GM23338 (cell line): ENCODE measurements around the gene FGF19. TPM values are rescaled to one million over a fixed set of nuclear protein-coding genes. Genes with fewer than 3 reads are reported as not detected.

Experiments used
- ATAC-seq: fragments of 200-7000 bp; cut with Tn5 transposase; 3 replicates; pipeline ENCODE4 v1.9.1; 2020
- DNase-seq: peaks from one replicate; pipeline ENCODE4 v3.0.0-alpha.2; 2015; ENCODE audit warnings: low spot score
- H2AFZ ChIP-seq: fragments of 200-600 bp; sonication (generic); 2 replicates; pipeline ENCODE4 v1.8.0; 2016; ENCODE audit warnings: antibody characterized with exemption, mild to moderate bottlenecking, moderate library complexity
- H3F3A ChIP-seq: fragments of 200-600 bp; sonication (generic); replicated peaks from 2 replicates; pipeline ENCODE4 v1.8.0; 2017; ENCODE audit warnings: antibody characterized with exemption, mixed run types, low read depth
- H3K27ac ChIP-seq: fragments of 200-600 bp; sonication (generic); 2 replicates; pipeline ENCODE4 v1.6.1; 2016; ENCODE audit warnings: low read depth
- H3K27me3 ChIP-seq: fragments of 200-600 bp; sonication (generic); 2 replicates; pipeline ENCODE4 v1.8.0; 2016; ENCODE audit warnings: mild to moderate bottlenecking, mixed run types, moderate library complexity; ENCODE audit not compliant: insufficient read depth
- H3K36me3 ChIP-seq: fragments of 200-600 bp; sonication (generic); 2 replicates; pipeline ENCODE4 v1.8.0; 2016; ENCODE audit warnings: mild to moderate bottlenecking; ENCODE audit not compliant: insufficient read depth
- H3K4me1 ChIP-seq: fragments of 200-600 bp; sonication (generic); 2 replicates; pipeline ENCODE4 v1.8.0; 2016; ENCODE audit warnings: mild to moderate bottlenecking, moderate library complexity; ENCODE audit not compliant: insufficient read depth
- H3K4me2 ChIP-seq: fragments of 200-600 bp; sonication (generic); 2 replicates; pipeline ENCODE4 v1.7.1; 2017; ENCODE audit warnings: mixed run types
- H3K4me3 ChIP-seq: fragments of 200-600 bp; sonication (generic); 2 replicates; pipeline ENCODE4 v1.6.1; 2016; ENCODE audit warnings: mixed run types
- H3K79me2 ChIP-seq: fragments of 200-600 bp; sonication (generic); replicated peaks from 2 replicates; pipeline ENCODE4 v1.8.0; 2017; ENCODE audit warnings: mild to moderate bottlenecking; ENCODE audit not compliant: insufficient read depth
- H3K9me2 ChIP-seq: fragments of 200-600 bp; sonication (generic); 2 replicates; pipeline ENCODE4 v1.8.0; 2017; ENCODE audit not compliant: insufficient read depth
- H4K20me1 ChIP-seq: fragments of 200-600 bp; sonication (generic); replicated peaks from 2 replicates; pipeline ENCODE4 v1.8.0; 2017; ENCODE audit warnings: mild to moderate bottlenecking; ENCODE audit not compliant: insufficient read depth
- H3K27ac Mint-ChIP-seq: 2 replicates; pipeline ENCODE4 v1.8.0; 2020; ENCODE audit warnings: inconsistent platforms, mild to moderate bottlenecking, moderate library complexity, mixed read lengths
- H3K27me3 Mint-ChIP-seq: 3 replicates; pipeline ENCODE4 v1.8.0; 2022; ENCODE audit warnings: low read depth, mild to moderate bottlenecking, moderate library complexity, mixed read lengths, inconsistent platforms; ENCODE audit not compliant: insufficient read depth, poor library complexity
- H3K36me3 Mint-ChIP-seq: 3 replicates; pipeline ENCODE4 v1.8.0; 2021; ENCODE audit warnings: low read depth, mild to moderate bottlenecking, inconsistent platforms, moderate library complexity, mixed read lengths
- H3K4me1 Mint-ChIP-seq: 3 replicates; pipeline ENCODE4 v1.8.0; 2020; ENCODE audit warnings: mild to moderate bottlenecking, inconsistent platforms, mixed read lengths
- H3K4me3 Mint-ChIP-seq: 3 replicates; pipeline ENCODE4 v1.8.0; 2021; ENCODE audit warnings: moderate library complexity, mild to moderate bottlenecking, inconsistent platforms, mixed read lengths
- H3K9me3 Mint-ChIP-seq: 3 replicates; pipeline ENCODE4 v1.8.0; 2020; ENCODE audit warnings: moderate library complexity, mild to moderate bottlenecking, inconsistent platforms, mixed read lengths
- EZH2phosphoT487 ChIP-seq: fragments of 200-600 bp; sonication (generic); IDR thresholded peaks from one replicate; pipeline ENCODE4 v1.8.1; 2018; ENCODE audit warnings: antibody characterized with exemption; ENCODE audit not compliant: unreplicated experiment
- JUNB ChIP-seq: IDR thresholded peaks from one replicate; pipeline ENCODE4 v1.6.1; 2016; ENCODE audit warnings: antibody characterized with exemption; ENCODE audit not compliant: unreplicated experiment
- POLR2AphosphoS5 ChIP-seq: IDR thresholded peaks from 2 replicates; pipeline ENCODE4 v1.6.1; 2016; ENCODE audit warnings: antibody characterized with exemption, low read depth
- ZNF331 ChIP-seq: fragments of 250-450 bp; sonication (Bioruptor Pico); IDR thresholded peaks from 2 replicates; pipeline ENCODE4 v1.5.0; 2020; ENCODE audit warnings: low read depth, mild to moderate bottlenecking, moderate library complexity
- long read RNA-seq: library from polyadenylated mRNA; unstranded; transcript quantifications from one replicate; pipeline ENCODE4 v2.0.0, GENCODE V29; 2020; ENCODE audit not compliant: unreplicated experiment
- polyA plus RNA-seq: library from polyadenylated mRNA; unstranded; fragments of >200 nt; fragmentation: Nextera tagmentation; extraction: Ambion mirVana; gene quantifications from 2 replicates; pipeline ENCODE4 v1.2.1, GENCODE V29; 2016
- total RNA-seq: library from RNA; depleted of rRNA; stranded (reverse); fragments of >200 nt; shearing (Covaris generic); gene quantifications from 2 replicates; pipeline ENCODE4 v1.2.3, GENCODE V29; 2014; rRNA removed
- TF ChIP-seq, protein P1 (sequence below): fragments of 250-450 bp; sonication (Bioruptor Pico); IDR thresholded peaks from 2 replicates; pipeline ENCODE4 v1.5.0; 2020; ENCODE audit warnings: mild to moderate bottlenecking, moderate library complexity
- TF ChIP-seq, protein P2 (sequence below), 2 experiments: fragments of 200-600 bp in 1 of 2; sonication (generic) in 1 of 2; conservative IDR thresholded peaks; 2 replicates each; pipeline versions ENCODE4 v1.5.1 to v1.6.1; 2016 to 2017; ENCODE audit warnings: antibody characterized with exemption in 2 of 2, low read depth in 2 of 2, mild to moderate bottlenecking in 2 of 2, moderate library complexity in 1 of 2
- TF ChIP-seq, protein P3 (sequence below): IDR thresholded peaks from one replicate; pipeline ENCODE4 v1.6.1; 2018; ENCODE audit warnings: antibody characterized with exemption; ENCODE audit not compliant: unreplicated experiment

Gene FGF19, protein sequence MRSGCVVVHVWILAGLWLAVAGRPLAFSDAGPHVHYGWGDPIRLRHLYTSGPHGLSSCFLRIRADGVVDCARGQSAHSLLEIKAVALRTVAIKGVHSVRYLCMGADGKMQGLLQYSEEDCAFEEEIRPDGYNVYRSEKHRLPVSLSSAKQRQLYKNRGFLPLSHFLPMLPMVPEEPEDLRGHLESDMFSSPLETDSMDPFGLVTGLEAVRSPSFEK
- total RNA-seq = 27.4 and 36.1 TPM in 2 replicates
- 21.7 and 22.3 TPM in 2 replicates for polyA plus RNA-seq
- long read RNA-seq, transcript FGF19-201 (3 exons, 2,447 nt) = major isoform, 18 of 24 reads
- long read RNA-seq, partial matches to known transcripts = 3 of 24 reads
- long read RNA-seq, other reads (novel, unspliced or antisense) = 3 of 24 reads

DNA sequence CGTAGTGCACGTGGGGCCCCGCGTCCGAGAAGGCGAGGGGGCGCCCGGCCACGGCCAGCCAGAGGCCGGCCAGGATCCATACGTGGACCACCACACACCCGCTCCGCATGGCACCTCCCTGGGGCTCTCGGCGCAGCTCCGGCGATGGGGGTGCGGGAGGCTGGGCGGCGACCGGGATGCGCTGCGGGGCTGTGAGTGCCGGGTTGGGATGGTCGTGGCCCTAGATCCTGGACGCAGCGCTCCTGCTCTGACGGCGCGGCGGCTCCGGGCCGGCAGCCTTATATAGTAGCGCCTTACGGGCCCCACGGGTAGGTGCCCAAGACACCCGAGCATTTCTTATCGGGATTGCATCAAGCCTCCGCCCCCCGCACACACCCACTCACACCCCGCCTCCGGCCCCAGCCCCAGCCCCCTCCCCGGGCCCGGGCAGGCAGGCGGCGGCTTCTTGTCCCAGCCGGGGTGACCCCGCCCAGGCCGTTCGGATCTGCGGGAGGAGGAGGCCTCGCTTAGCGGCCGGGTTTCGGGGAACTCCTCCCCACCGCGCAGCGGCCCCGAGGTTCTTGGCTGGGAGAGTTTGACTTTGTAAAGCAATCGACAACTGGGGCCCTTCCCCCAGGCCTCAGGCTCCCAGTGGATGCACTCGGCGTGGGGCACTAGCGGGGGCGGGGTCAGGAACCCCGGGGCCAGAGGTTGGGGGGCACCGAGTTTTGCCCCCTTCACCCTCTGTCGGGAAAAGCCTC lies at the start of gene FGF19:
Gene FGF19, minus strand, starts transcription at position 255 of the 740 bp plus-strand sequence. Its CDS starts 146 bp downstream, at position 109.
- Histone ChIP-seq H3K36me3 (peaks cover 11% of the 10 kb centered on the region), H3K9me2 (no peaks in the 10 kb centered on the region), H3K4me1 (peaks cover 55% of the 10 kb centered on the region), H2AFZ (no peak within 1 kb of the TSS), H4K20me1 (0 out of 2 replicates have a peak, but pooled peaks cover 2% of the 10 kb centered on the region), H3K4me3 (peak within 1 kb of the TSS; percentile 85), H3K27ac (peak within 1 kb of the TSS; percentile 93), H3K79me2 (peaks cover 21% of the 10 kb centered on the region), H3K4me2 (peak within 1 kb of the TSS; percentile 86), H3F3A (peaks cover 15% of the 10 kb centered on the region), H3K27me3 (peaks cover 21% of the 10 kb centered on the region)
- Mint-ChIP-seq H3K4me3 (peak within 1 kb of the TSS; percentile 84), H3K9me3 (no peaks in the 10 kb centered on the region), H3K27me3 (peaks cover 32% of the 10 kb centered on the region), H3K27ac (peak within 1 kb of the TSS; percentile 83; the same call in 1 of the 2 replicates), H3K36me3 (peaks cover 14% of the 10 kb centered on the region; the same call in 2 of the 3 replicates), H3K4me1 (peaks cover 47% of the 10 kb centered on the region)
- ATAC-seq (peak; percentile 32), DNase-seq (peak; percentile 87)
- peak; percentile 66 for TF ChIP-seq POLR2AphosphoS5
- TF ChIP-seq EZH2phosphoT487 = no peak

DNA sequence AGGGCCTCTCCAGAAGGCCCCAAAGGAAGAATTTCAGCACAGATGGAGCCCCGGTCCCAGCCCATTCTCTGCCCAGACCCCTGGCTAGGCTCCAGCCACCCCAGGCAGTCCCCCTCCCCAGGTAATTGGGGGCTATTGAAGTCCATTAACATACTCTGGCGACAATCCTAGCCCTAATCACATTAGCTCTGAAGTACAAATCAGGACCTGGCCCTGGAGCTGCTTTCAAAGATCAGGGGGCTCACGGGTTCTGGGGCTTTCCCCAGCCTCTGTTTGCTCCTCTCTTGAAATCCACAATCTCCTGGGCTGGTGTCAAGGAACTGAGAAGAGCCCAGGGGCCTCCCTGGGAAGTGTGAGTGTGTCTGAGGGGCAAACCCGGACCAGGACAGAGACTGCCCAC lies 49.1 kb upstream of the FGF19 start:
- no peak overlapping the region for H3K4me3 Mint-ChIP-seq
- DNase-seq = no peak
- peaks cover 13% of the 10 kb centered on the region for H3K4me1 Mint-ChIP-seq
- Histone ChIP-seq H3K4me3 (no peak overlapping the region), H3F3A (no peaks in the 10 kb centered on the region), H4K20me1 (no peaks in the 10 kb centered on the region), H3K27me3 (no peaks in the 10 kb centered on the region), H3K4me2 (no peak overlapping the region), H3K9me2 (no peaks in the 10 kb centered on the region; the same call in 1 of the 2 replicates), H3K36me3 (no peaks in the 10 kb centered on the region), H3K27ac (no peak overlapping the region), H3K79me2 (no peaks in the 10 kb centered on the region), H2AFZ (0 out of 2 replicates have a peak overlapping the region, but pooled peaks have one; percentile 23), H3K4me1 (peaks cover 7% of the 10 kb centered on the region; the same call in 1 of the 2 replicates)
- H3K9me3 Mint-ChIP-seq = peaks cover 9% of the 10 kb centered on the region
- H3K27me3 Mint-ChIP-seq = peaks cover 6% of the 10 kb centered on the region
- ATAC-seq = no peak
- H3K27ac Mint-ChIP-seq = no peak overlapping the region
- peaks cover 3% of the 10 kb centered on the region; the same call in 1 of the 3 replicates for H3K36me3 Mint-ChIP-seq
- TF ChIP-seq, protein P1, sequence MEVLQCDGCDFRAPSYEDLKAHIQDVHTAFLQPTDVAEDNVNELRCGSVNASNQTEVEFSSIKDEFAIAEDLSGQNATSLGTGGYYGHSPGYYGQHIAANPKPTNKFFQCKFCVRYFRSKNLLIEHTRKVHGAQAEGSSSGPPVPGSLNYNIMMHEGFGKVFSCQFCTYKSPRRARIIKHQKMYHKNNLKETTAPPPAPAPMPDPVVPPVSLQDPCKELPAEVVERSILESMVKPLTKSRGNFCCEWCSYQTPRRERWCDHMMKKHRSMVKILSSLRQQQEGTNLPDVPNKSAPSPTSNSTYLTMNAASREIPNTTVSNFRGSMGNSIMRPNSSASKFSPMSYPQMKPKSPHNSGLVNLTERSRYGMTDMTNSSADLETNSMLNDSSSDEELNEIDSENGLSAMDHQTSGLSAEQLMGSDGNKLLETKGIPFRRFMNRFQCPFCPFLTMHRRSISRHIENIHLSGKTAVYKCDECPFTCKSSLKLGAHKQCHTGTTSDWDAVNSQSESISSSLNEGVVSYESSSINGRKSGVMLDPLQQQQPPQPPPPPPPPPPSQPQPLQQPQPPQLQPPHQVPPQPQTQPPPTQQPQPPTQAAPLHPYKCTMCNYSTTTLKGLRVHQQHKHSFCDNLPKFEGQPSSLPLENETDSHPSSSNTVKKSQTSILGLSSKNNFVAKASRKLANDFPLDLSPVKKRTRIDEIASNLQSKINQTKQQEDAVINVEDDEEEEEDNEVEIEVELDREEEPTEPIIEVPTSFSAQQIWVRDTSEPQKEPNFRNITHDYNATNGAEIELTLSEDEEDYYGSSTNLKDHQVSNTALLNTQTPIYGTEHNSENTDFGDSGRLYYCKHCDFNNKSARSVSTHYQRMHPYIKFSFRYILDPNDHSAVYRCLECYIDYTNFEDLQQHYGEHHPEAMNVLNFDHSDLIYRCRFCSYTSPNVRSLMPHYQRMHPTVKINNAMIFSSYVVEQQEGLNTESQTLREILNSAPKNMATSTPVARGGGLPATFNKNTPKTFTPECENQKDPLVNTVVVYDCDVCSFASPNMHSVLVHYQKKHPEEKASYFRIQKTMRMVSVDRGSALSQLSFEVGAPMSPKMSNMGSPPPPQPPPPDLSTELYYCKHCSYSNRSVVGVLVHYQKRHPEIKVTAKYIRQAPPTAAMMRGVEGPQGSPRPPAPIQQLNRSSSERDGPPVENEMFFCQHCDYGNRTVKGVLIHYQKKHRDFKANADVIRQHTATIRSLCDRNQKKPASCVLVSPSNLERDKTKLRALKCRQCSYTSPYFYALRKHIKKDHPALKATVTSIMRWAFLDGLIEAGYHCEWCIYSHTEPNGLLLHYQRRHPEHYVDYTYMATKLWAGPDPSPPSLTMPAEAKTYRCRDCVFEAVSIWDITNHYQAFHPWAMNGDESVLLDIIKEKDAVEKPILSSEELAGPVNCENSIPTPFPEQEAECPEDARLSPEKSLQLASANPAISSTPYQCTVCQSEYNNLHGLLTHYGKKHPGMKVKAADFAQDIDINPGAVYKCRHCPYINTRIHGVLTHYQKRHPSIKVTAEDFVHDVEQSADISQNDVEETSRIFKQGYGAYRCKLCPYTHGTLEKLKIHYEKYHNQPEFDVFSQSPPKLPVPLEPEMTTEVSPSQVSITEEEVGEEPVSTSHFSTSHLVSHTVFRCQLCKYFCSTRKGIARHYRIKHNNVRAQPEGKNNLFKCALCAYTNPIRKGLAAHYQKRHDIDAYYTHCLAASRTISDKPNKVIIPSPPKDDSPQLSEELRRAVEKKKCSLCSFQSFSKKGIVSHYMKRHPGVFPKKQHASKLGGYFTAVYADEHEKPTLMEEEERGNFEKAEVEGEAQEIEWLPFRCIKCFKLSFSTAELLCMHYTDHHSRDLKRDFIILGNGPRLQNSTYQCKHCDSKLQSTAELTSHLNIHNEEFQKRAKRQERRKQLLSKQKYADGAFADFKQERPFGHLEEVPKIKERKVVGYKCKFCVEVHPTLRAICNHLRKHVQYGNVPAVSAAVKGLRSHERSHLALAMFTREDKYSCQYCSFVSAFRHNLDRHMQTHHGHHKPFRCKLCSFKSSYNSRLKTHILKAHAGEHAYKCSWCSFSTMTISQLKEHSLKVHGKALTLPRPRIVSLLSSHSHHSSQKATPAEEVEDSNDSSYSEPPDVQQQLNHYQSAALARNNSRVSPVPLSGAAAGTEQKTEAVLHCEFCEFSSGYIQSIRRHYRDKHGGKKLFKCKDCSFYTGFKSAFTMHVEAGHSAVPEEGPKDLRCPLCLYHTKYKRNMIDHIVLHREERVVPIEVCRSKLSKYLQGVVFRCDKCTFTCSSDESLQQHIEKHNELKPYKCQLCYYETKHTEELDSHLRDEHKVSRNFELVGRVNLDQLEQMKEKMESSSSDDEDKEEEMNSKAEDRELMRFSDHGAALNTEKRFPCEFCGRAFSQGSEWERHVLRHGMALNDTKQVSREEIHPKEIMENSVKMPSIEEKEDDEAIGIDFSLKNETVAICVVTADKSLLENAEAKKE = no peak
- TF ChIP-seq, protein P2, sequence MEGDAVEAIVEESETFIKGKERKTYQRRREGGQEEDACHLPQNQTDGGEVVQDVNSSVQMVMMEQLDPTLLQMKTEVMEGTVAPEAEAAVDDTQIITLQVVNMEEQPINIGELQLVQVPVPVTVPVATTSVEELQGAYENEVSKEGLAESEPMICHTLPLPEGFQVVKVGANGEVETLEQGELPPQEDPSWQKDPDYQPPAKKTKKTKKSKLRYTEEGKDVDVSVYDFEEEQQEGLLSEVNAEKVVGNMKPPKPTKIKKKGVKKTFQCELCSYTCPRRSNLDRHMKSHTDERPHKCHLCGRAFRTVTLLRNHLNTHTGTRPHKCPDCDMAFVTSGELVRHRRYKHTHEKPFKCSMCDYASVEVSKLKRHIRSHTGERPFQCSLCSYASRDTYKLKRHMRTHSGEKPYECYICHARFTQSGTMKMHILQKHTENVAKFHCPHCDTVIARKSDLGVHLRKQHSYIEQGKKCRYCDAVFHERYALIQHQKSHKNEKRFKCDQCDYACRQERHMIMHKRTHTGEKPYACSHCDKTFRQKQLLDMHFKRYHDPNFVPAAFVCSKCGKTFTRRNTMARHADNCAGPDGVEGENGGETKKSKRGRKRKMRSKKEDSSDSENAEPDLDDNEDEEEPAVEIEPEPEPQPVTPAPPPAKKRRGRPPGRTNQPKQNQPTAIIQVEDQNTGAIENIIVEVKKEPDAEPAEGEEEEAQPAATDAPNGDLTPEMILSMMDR (conservative IDR thresholded peaks at IDR 0.05; ENCODE audit: low read depth in 2 of 2) = no peak
- TF ChIP-seq ZNF331 (CRISPR knock-in tag) (no peak), JUNB (no peak), EZH2phosphoT487 (no peak)
- TF ChIP-seq, protein P3, sequence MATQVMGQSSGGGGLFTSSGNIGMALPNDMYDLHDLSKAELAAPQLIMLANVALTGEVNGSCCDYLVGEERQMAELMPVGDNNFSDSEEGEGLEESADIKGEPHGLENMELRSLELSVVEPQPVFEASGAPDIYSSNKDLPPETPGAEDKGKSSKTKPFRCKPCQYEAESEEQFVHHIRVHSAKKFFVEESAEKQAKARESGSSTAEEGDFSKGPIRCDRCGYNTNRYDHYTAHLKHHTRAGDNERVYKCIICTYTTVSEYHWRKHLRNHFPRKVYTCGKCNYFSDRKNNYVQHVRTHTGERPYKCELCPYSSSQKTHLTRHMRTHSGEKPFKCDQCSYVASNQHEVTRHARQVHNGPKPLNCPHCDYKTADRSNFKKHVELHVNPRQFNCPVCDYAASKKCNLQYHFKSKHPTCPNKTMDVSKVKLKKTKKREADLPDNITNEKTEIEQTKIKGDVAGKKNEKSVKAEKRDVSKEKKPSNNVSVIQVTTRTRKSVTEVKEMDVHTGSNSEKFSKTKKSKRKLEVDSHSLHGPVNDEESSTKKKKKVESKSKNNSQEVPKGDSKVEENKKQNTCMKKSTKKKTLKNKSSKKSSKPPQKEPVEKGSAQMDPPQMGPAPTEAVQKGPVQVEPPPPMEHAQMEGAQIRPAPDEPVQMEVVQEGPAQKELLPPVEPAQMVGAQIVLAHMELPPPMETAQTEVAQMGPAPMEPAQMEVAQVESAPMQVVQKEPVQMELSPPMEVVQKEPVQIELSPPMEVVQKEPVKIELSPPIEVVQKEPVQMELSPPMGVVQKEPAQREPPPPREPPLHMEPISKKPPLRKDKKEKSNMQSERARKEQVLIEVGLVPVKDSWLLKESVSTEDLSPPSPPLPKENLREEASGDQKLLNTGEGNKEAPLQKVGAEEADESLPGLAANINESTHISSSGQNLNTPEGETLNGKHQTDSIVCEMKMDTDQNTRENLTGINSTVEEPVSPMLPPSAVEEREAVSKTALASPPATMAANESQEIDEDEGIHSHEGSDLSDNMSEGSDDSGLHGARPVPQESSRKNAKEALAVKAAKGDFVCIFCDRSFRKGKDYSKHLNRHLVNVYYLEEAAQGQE = no peak
